Lower leg skin (tissue), 3 donors: ENCODE measurements around the gene UBFD1.

Experiments used
- POLR2A ChIP-seq, 2 donors: fragments of 450-650 bp; IDR thresholded peaks; one replicate each; pipeline ENCODE4 v1.6.1; 2016 to 2017; ENCODE audit warnings: antibody characterized with exemption in 2 of 2, mild to moderate bottlenecking in 1 of 2, moderate library complexity in 1 of 2
- TF ChIP-seq, protein P1 (sequence below), 3 donors: fragments of 450-650 bp; IDR thresholded peaks; one replicate each; pipeline ENCODE4 v1.5.1; 2016; ENCODE audit warnings: antibody characterized with exemption in 3 of 3, mild to moderate bottlenecking in 3 of 3, moderate library complexity in 2 of 3

DNA sequence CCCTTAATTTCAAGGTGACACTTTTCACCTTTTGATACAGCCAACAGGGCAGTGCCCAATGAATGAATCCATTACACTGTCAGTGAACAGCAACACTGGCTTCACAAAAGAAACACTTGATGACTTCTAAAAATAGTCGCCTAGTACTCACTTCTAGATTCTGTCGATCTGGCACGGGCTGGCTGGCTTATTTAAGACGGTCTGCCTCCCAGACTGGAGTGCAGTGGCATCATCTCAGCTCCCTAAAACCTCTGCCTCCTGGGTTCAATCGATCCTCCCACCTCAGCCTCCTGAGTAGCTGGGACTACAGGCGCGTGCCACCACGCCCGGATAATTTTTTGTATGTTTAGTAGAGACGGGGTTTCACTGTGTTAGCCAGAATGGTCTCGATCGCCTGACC, 36.7 kb downstream of the UBFD1 start:
- TF ChIP-seq, protein P1, sequence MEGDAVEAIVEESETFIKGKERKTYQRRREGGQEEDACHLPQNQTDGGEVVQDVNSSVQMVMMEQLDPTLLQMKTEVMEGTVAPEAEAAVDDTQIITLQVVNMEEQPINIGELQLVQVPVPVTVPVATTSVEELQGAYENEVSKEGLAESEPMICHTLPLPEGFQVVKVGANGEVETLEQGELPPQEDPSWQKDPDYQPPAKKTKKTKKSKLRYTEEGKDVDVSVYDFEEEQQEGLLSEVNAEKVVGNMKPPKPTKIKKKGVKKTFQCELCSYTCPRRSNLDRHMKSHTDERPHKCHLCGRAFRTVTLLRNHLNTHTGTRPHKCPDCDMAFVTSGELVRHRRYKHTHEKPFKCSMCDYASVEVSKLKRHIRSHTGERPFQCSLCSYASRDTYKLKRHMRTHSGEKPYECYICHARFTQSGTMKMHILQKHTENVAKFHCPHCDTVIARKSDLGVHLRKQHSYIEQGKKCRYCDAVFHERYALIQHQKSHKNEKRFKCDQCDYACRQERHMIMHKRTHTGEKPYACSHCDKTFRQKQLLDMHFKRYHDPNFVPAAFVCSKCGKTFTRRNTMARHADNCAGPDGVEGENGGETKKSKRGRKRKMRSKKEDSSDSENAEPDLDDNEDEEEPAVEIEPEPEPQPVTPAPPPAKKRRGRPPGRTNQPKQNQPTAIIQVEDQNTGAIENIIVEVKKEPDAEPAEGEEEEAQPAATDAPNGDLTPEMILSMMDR (IDR thresholded peaks at IDR 0.05), result no peak
- no peak for TF ChIP-seq POLR2A (IDR thresholded peaks at IDR 0.05)
